SK-N-MC (cell line): ENCODE data around the gene NFATC2.

Source experiments
- DNase-seq: peaks from one replicate; pipeline ENCODE4 v3.0.0-alpha.2; 2011; ENCODE audit warnings: low read depth, low spot score
- H3K27ac ChIP-seq: fragments of 200-600 bp; sonication (generic); 2 replicates; pipeline ENCODE4 v1.5.1; 2016; ENCODE audit warnings: mixed run types
- H3K36me3 ChIP-seq: fragments of 200-600 bp; sonication (generic); 2 replicates; pipeline ENCODE4 v1.6.1; 2017; ENCODE audit warnings: antibody characterized with exemption, low read length, mixed read lengths; ENCODE audit not compliant: insufficient read depth
- H3K4me3 ChIP-seq: fragments of 200-600 bp; sonication (generic); 2 replicates; pipeline ENCODE4 v1.5.1; 2016
- H3K9ac ChIP-seq: fragments of 200-600 bp; sonication (generic); 2 replicates; pipeline ENCODE4 v1.8.0; 2017; ENCODE audit warnings: mixed run types, mixed read lengths; ENCODE audit not compliant: insufficient read length
- H3K9me3 ChIP-seq: fragments of 200-600 bp; sonication (generic); 2 replicates; pipeline ENCODE4 v1.6.1; 2017; ENCODE audit warnings: low read depth, mild to moderate bottlenecking, antibody characterized with exemption, low read length, moderate library complexity, mixed read lengths
- EZH2 ChIP-seq: fragments of 200-600 bp; sonication (generic); IDR thresholded peaks from one replicate; pipeline ENCODE4 v1.6.1; 2017; ENCODE audit warnings: antibody characterized with exemption
- FOXP2 ChIP-seq: optimal IDR thresholded peaks from 2 replicates; pipeline ENCODE3; 2011; ENCODE audit warnings: mild to moderate bottlenecking, moderate library complexity; ENCODE audit not compliant: insufficient read depth; ENCODE audit errors: extremely low read length, control extremely low read depth
- POLR2AphosphoS5 ChIP-seq: IDR thresholded peaks from 2 replicates; pipeline ENCODE4 v1.6.1; 2012; ENCODE audit warnings: mild to moderate bottlenecking, low read depth, low read length, borderline replicate concordance

NFATC2 gene

GRCh38 chr20:51517839-51518238 is 24.7 kb downstream of the NFATC2 start:
- Histone ChIP-seq H3K4me3 (no peak overlapping the region), H3K27ac (no peak overlapping the region), H3K9me3 (no peaks in the 10 kb centered on the region), H3K36me3 (no peaks in the 10 kb centered on the region), H3K9ac (no peak overlapping the region)
- no peak for TF ChIP-seq FOXP2
- no peak for TF ChIP-seq EZH2
- TF ChIP-seq POLR2AphosphoS5: no peak
- DNase-seq: no peak

GRCh38 chr20:51516855-51517254 is 25.7 kb downstream of the NFATC2 start:
- Histone ChIP-seq H3K9ac (no peak overlapping the region), H3K4me3 (no peak overlapping the region), H3K36me3 (no peaks in the 10 kb centered on the region), H3K27ac (no peak overlapping the region), H3K9me3 (no peaks in the 10 kb centered on the region)
- TF ChIP-seq FOXP2 (no peak), POLR2AphosphoS5 (no peak), EZH2 (no peak)
- no peak for DNase-seq

GRCh38 chr20:51514836-51515235 is 27.7 kb downstream of the NFATC2 start:
- DNase-seq: no peak
- TF ChIP-seq EZH2 (no peak), POLR2AphosphoS5 (no peak), FOXP2 (no peak)

GRCh38 chr20:51514249-51514648 is 28.3 kb downstream of the NFATC2 start:
- no peak overlapping the region for H3K9ac ChIP-seq
- no peak overlapping the region for H3K27ac ChIP-seq
- no peak for DNase-seq
- H3K36me3 ChIP-seq: no peaks in the 10 kb centered on the region
- no peaks in the 10 kb centered on the region for H3K9me3 ChIP-seq
- no peak for TF ChIP-seq FOXP2
- no peak for TF ChIP-seq POLR2AphosphoS5
- no peak for TF ChIP-seq EZH2
- no peak overlapping the region for H3K4me3 ChIP-seq

More at GRCh38 chr20:51514836-51515235, 27.7 kb downstream of the NFATC2 start:
- Histone ChIP-seq H3K36me3 (no peaks in the 10 kb centered on the region), H3K27ac (no peak overlapping the region), H3K9me3 (no peaks in the 10 kb centered on the region), H3K4me3 (no peak overlapping the region), H3K9ac (no peak overlapping the region)

GRCh38 chr20:51513545-51513944 is 29.0 kb downstream of the NFATC2 start:
- DNase-seq: no peak
- Histone ChIP-seq H3K9me3 (no peaks in the 10 kb centered on the region), H3K9ac (no peak overlapping the region), H3K36me3 (no peaks in the 10 kb centered on the region), H3K4me3 (no peak overlapping the region), H3K27ac (no peak overlapping the region)
- TF ChIP-seq FOXP2 (no peak), EZH2 (no peak), POLR2AphosphoS5 (no peak)

GRCh38 chr20:51512645-51513044 is 29.9 kb downstream of the NFATC2 start:
- TF ChIP-seq EZH2 (no peak), POLR2AphosphoS5 (no peak), FOXP2 (no peak)
- Histone ChIP-seq H3K9ac (no peak overlapping the region), H3K4me3 (no peak overlapping the region), H3K9me3 (no peaks in the 10 kb centered on the region), H3K27ac (no peak overlapping the region), H3K36me3 (no peaks in the 10 kb centered on the region)
- DNase-seq: no peak

GRCh38 chr20:51511861-51512619 is 30.5 kb downstream of the NFATC2 start:
- no peak overlapping the region for H3K4me3 ChIP-seq
- no peak overlapping the region for H3K9ac ChIP-seq
- no peaks in the 10 kb centered on the region for H3K9me3 ChIP-seq
- TF ChIP-seq EZH2 (no peak), FOXP2 (no peak), POLR2AphosphoS5 (no peak)
- DNase-seq: no peak
- no peaks in the 10 kb centered on the region for H3K36me3 ChIP-seq
- no peak overlapping the region for H3K27ac ChIP-seq

- no peak for TF ChIP-seq EZH2
- no peak for TF ChIP-seq POLR2AphosphoS5
- TF ChIP-seq FOXP2: no peak
- no peaks in the 10 kb centered on the region for H3K36me3 ChIP-seq
These were observed 31.4 kb downstream of the NFATC2 start for GRCh38 chr20:51510936-51511605.

GRCh38 chr20:51510169-51510568 is 32.4 kb downstream of the NFATC2 start:
- Histone ChIP-seq H3K27ac (no peak overlapping the region), H3K9ac (no peak overlapping the region), H3K4me3 (no peak overlapping the region), H3K9me3 (no peaks in the 10 kb centered on the region), H3K36me3 (no peaks in the 10 kb centered on the region)
- no peak for DNase-seq
- TF ChIP-seq EZH2 (no peak), FOXP2 (no peak), POLR2AphosphoS5 (no peak)

More at GRCh38 chr20:51510936-51511605, 31.4 kb downstream of the NFATC2 start:
- H3K9ac ChIP-seq: no peak overlapping the region
- H3K4me3 ChIP-seq: no peak overlapping the region
- no peak for DNase-seq
- no peak overlapping the region for H3K27ac ChIP-seq
- no peaks in the 10 kb centered on the region for H3K9me3 ChIP-seq
